ENCODE measurements around the gene IAH1.

The IAH1 gene

DNA sequence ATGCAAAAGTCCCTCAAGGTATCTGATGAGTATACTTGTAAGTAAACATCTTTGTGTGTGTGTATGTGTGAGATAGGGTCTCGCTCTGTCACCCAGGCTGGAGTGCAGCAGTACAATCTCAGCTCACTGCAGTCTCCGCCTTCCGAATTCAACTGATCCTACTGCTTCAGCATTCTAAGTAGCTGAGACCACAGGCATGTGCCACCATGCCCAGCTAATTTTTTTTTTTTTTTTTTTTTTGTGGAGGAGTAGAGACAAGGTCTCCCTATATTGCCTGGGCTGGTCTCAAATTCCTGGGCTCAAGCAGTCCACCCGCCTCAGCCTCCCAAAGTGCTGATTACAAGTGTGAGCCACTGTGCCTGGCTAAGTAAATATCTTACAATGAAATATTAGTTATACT, 58.1 kb downstream of the IAH1 start:
- Histone ChIP-seq H3K4me1 (ENCODE audit: control insufficient read depth, insufficient read depth, low read length) (no peaks in the 10 kb centered on the region), H3K9me3 (ENCODE audit: control insufficient read depth, insufficient read depth, low read depth, low read length) (no peaks in the 10 kb centered on the region), H3K27ac (ENCODE audit: low read depth, low read length) (no peak overlapping the region), H3K9ac (ENCODE audit: low read length) (no peak overlapping the region), H3K27me3 (ENCODE audit: control insufficient read depth, insufficient read depth, low read length) (no peaks in the 10 kb centered on the region), H3K36me3 (ENCODE audit: control insufficient read depth, insufficient read depth, low read length) (peaks cover 45% of the 10 kb centered on the region), H3K4me3 (ENCODE audit: low read depth, low read length) (no peak overlapping the region)

DNA sequence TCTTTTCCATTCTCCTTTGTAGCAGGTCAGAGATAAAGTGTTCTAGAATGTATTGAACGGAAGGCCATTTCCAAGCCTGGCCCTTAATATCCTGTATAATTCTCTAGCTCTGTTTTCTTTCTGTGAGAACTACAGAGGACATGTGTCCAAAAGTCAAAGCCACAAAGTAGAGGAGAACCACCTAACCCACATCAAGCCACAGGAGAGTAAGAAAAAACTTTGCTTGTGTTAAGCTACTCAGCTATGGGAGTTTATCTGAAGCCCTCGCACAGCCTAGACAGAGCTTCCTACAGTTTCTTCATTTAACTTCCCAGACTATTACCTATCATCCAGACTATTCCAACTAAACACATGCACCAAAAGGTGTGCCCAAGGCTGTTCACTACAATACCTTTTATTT, 59.3 kb downstream of the IAH1 start:
- Histone ChIP-seq H3K27ac (ENCODE audit: low read depth, low read length) (no peak overlapping the region), H3K4me1 (ENCODE audit: control insufficient read depth, insufficient read depth, low read length) (no peaks in the 10 kb centered on the region), H3K36me3 (ENCODE audit: control insufficient read depth, insufficient read depth, low read length) (peaks cover 36% of the 10 kb centered on the region)

GRCh38 chr2:9535177-9535576, 60.8 kb downstream of the IAH1 start:
- Histone ChIP-seq H3K27me3 (ENCODE audit: control insufficient read depth, insufficient read depth, low read length) (no peaks in the 10 kb centered on the region), H3K27ac (ENCODE audit: low read depth, low read length) (no peak overlapping the region), H3K9ac (ENCODE audit: low read length) (no peak overlapping the region), H3K4me1 (ENCODE audit: control insufficient read depth, insufficient read depth, low read length) (no peaks in the 10 kb centered on the region), H3K4me3 (ENCODE audit: low read depth, low read length) (no peak overlapping the region), H3K36me3 (ENCODE audit: control insufficient read depth, insufficient read depth, low read length) (peaks cover 25% of the 10 kb centered on the region), H3K9me3 (ENCODE audit: control insufficient read depth, insufficient read depth, low read depth, low read length) (no peaks in the 10 kb centered on the region)

More for the DNA sequence above, 59.3 kb downstream of the IAH1 start:
- no peaks in the 10 kb centered on the region for H3K27me3 ChIP-seq (ENCODE audit: control insufficient read depth, insufficient read depth, low read length)
- H3K9ac ChIP-seq (ENCODE audit: low read length): no peak overlapping the region
- H3K9me3 ChIP-seq (ENCODE audit: control insufficient read depth, insufficient read depth, low read depth, low read length): no peaks in the 10 kb centered on the region
- H3K4me3 ChIP-seq (ENCODE audit: low read depth, low read length): no peak overlapping the region

- Histone ChIP-seq H3K27ac (ENCODE audit: low read depth, low read length) (no peak overlapping the region), H3K9ac (ENCODE audit: low read length) (no peak overlapping the region), H3K36me3 (ENCODE audit: control insufficient read depth, insufficient read depth, low read length) (peaks cover 25% of the 10 kb centered on the region), H3K27me3 (ENCODE audit: control insufficient read depth, insufficient read depth, low read length) (no peaks in the 10 kb centered on the region), H3K4me1 (ENCODE audit: control insufficient read depth, insufficient read depth, low read length) (no peaks in the 10 kb centered on the region), H3K4me3 (ENCODE audit: low read depth, low read length) (no peak overlapping the region), H3K9me3 (ENCODE audit: control insufficient read depth, insufficient read depth, low read depth, low read length) (no peaks in the 10 kb centered on the region)
Measured at GRCh38 chr2:9536504-9536903, 62.2 kb downstream of the IAH1 start.

GRCh38 chr2:9538000-9538507, 63.7 kb downstream of the IAH1 start:
- no peak overlapping the region for H3K9ac ChIP-seq (ENCODE audit: low read length)
- no peak overlapping the region for H3K4me3 ChIP-seq (ENCODE audit: low read depth, low read length)
- H3K9me3 ChIP-seq (ENCODE audit: control insufficient read depth, insufficient read depth, low read depth, low read length): no peaks in the 10 kb centered on the region
- no peaks in the 10 kb centered on the region for H3K4me1 ChIP-seq (ENCODE audit: control insufficient read depth, insufficient read depth, low read length)
- H3K27me3 ChIP-seq (ENCODE audit: control insufficient read depth, insufficient read depth, low read length): no peaks in the 10 kb centered on the region
- H3K36me3 ChIP-seq (ENCODE audit: control insufficient read depth, insufficient read depth, low read length): peaks cover 14% of the 10 kb centered on the region
- H3K27ac ChIP-seq (ENCODE audit: low read depth, low read length): no peak overlapping the region

Data from HUES6 (cell line).